ENCODE results near the gene UBE2Q1. TPM values are rescaled to one million over a fixed set of nuclear protein-coding genes. Genes with fewer than 3 reads are reported as not detected.

UBE2Q1 gene
- polyA plus RNA-seq, 3 donors, result 99.9 to 118 (median 116) TPM

- no peak for DNase-seq (ENCODE audit: extremely low read depth in 1 of 11, low read depth in 9 of 11, low spot score in 4 of 11)
Measured at GRCh38 chr1:154584267-154584994, 26.0 kb upstream of the UBE2Q1 start.

DNA sequence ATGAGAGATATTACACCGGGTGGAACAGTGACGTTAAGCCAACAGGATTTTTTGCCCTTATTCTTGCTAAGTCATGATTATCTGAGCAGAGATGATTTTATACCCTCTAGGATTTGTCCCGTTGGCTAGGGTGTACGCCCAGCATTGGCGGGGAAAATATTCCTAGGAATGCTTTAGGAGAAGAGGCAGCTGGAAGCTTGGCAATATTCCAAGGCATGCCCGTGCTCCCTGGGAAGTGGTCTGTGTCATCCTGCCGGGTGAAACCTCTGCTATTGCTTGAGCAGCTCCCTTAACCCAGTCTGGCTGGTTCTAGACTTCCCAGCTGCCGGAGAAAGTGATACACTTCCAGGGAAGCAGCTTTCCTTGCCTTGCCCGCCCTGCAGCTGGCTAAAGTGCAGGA, 25.3 kb upstream of the UBE2Q1 start:
- no peak for DNase-seq (ENCODE audit: extremely low read depth in 1 of 11, low read depth in 9 of 11, low spot score in 4 of 11)

DNA sequence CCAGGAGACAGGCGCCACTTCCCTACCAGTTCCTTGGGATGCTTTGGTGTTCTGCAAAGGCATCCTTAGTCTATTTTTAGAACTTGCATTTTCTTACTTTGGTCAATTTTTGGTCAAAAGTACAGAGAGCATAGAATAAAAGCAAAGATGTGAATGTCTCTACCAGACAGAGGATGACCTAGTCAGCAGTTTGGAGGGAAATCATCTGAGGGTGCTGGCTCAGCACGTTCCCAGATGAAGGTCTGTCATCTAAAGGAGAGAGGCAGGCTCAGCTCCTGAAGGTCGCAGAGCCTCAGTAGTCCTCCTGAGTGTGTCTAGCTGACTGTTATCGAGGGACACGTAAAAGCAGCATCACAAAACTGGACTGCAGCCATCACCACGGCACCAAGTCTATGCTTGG, 24.4 kb upstream of the UBE2Q1 start:
- DNase-seq (ENCODE audit: extremely low read depth in 1 of 11, low read depth in 9 of 11, low spot score in 4 of 11), result no peak

GRCh38 chr1:154581766-154582165, 23.3 kb upstream of the UBE2Q1 start:
- DNase-seq (ENCODE audit: extremely low read depth in 1 of 11, low read depth in 9 of 11, low spot score in 4 of 11), result no peak

- DNase-seq (ENCODE audit: extremely low read depth in 1 of 11, low read depth in 9 of 11, low spot score in 4 of 11), result no peak
Measured at GRCh38 chr1:154579374-154579773, 20.9 kb upstream of the UBE2Q1 start.

DNA sequence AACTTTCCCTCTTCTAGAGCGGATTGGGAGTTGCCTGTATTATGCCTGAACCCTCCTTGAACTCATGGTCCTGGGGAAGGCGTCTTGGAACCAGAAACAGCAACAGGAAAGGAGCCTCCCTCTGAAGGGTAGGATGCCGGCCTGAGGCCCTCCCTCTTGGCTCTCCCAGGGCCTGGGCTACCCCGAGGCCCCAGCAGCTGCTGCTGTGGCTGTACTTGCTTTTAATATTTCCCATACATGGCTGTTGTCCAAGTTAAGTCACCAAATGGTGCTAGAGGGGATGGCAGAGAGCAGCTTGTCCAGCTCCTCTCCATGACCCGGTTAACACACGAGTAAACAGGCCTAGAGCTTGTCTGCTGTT, 19.6 kb upstream of the UBE2Q1 start:
- no peak for DNase-seq (ENCODE audit: extremely low read depth in 1 of 11, low read depth in 9 of 11, low spot score in 4 of 11)

- no peak for DNase-seq (ENCODE audit: extremely low read depth in 1 of 11, low read depth in 9 of 11, low spot score in 4 of 11)
Measured at GRCh38 chr1:154577346-154578057, 19.0 kb upstream of the UBE2Q1 start.

DNA sequence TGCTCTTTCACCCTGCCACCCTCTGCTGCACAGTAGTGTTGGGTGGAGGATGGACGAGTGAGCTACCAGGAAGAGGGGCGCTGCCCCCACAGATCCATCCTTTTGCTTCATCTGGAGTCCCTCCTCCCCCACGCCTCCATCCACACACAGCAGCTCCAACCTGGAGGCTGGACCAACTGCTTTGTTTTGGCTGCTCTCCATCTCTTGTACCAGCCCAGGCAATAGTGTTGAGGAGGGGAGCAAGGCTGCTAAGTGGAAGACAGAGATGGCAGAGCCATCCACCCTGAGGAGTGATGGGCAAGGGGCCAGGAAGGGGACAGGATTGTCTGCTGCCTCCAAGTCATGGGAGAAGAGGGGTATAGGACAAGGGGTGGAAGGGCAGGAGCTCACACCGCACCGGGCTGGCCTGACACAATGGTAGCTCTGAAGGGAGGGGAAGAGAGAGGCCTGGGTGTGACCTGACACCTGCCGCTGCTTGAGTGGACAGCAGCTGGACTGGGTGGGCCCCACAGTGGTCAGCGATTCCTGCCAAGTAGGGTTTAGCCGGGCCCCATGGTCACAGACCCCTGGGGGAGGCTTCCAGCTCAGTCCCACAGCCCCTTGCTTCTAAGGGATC, 17.6 kb upstream of the UBE2Q1 start:
- DNase-seq (ENCODE audit: extremely low read depth in 1 of 11, low read depth in 9 of 11, low spot score in 4 of 11), result no peak

DNA sequence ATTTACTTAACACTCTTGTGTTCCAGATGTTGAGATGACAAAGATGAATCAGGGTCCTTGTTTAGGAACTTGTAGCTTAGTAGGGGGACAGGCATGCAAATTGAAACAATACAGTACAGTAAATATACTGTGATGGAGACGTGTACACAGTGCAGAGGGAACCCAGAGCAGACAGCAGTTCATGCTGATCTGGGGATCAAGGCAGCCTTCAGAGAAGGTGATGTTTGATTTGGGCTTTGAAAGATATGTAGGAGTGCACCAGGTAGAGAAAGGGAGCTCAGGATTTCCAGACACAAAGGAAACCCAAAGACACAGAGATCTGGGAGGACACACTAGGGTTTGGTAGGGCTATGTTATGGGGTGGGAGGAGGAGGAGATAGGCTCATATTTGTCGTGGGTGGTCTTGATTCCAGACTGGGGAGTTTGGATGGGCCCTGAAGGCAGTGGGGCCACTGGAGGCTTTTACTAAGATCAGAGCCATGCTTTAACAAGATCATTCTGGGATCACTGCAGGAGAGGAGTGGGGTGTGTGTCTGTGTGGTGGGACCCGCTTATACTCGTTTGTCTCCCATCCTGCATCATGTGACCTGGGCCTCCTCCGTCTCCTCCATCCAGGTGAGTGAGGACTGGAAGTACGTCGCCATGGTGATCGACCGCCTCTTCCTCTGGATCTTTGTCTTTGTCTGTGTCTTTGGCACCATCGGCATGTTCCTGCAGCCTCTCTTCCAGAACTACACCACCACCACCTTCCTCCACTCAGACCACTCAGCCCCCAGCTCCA, 16.9 kb upstream of the UBE2Q1 start:
- DNase-seq (ENCODE audit: extremely low read depth in 1 of 11, low read depth in 9 of 11, low spot score in 4 of 11), result no peak

- DNase-seq (ENCODE audit: extremely low read depth in 1 of 11, low read depth in 9 of 11, low spot score in 4 of 11), result no peak
Measured at GRCh38 chr1:154574716-154575115, 16.3 kb upstream of the UBE2Q1 start.

DNA sequence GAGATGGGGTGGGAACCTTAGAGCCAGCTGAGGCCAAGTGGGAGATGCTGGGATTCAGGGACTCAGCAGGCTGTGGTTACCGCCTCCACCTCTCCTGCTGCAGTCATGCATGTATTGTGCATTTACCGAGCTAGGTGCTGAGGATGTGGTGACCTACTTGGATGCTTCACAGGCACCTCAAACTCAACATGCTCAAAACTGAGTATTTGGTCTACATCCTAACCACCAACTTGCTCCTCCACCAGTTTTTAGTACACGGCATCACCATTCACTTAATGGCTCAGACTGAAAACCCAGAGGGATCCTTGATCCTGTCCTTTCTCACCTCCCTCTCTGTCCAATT, 14.7 kb upstream of the UBE2Q1 start:
- DNase-seq (ENCODE audit: extremely low read depth in 1 of 11, low read depth in 9 of 11, low spot score in 4 of 11), result no peak

GRCh38 chr1:154572468-154573167, 14.2 kb upstream of the UBE2Q1 start:
- DNase-seq (ENCODE audit: extremely low read depth in 1 of 11, low read depth in 9 of 11, low spot score in 4 of 11), result no peak

- no peak for DNase-seq (ENCODE audit: extremely low read depth in 1 of 11, low read depth in 9 of 11, low spot score in 4 of 11)
Measured at GRCh38 chr1:154571964-154572288, 13.5 kb upstream of the UBE2Q1 start.

DNA sequence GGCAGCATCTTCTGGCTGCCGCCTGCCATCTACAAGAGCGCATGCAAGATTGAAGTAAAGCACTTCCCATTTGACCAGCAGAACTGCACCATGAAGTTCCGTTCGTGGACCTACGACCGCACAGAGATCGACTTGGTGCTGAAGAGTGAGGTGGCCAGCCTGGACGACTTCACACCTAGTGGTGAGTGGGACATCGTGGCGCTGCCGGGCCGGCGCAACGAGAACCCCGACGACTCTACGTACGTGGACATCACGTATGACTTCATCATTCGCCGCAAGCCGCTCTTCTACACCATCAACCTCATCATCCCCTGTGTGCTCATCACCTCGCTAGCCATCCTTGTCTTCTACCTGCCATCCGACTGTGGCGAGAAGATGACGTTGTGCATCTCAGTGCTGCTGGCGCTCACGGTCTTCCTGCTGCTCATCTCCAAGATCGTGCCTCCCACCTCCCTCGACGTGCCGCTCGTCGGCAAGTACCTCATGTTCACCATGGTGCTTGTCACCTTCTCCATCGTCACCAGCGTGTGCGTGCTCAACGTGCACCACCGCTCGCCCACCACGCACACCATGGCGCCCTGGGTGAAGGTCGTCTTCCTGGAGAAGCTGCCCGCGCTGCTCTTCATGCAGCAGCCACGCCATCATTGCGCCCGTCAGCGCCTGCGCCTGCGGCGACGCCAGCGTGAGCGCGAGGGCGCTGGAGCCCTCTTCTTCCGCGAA, 12.9 kb upstream of the UBE2Q1 start:
- no peak for DNase-seq (ENCODE audit: extremely low read depth in 1 of 11, low read depth in 9 of 11, low spot score in 4 of 11)

- DNase-seq (ENCODE audit: extremely low read depth in 1 of 11, low read depth in 9 of 11, low spot score in 4 of 11), result no peak
Measured at GRCh38 chr1:154568157-154568815, 9.8 kb upstream of the UBE2Q1 start.

- DNase-seq (ENCODE audit: extremely low read depth in 1 of 11, low read depth in 9 of 11, low spot score in 4 of 11), result peak in 8 of 11 donors; percentile 51 to 77 (median 67)
Measured at GRCh38 chr1:154567386-154568156, 9.1 kb upstream of the UBE2Q1 start, which contains the start of gene CHRNB2. Gene CHRNB2, plus strand, starts transcription at chr1:154567778. Its CDS starts 267 bp downstream, at chr1:154568045.

DNA sequence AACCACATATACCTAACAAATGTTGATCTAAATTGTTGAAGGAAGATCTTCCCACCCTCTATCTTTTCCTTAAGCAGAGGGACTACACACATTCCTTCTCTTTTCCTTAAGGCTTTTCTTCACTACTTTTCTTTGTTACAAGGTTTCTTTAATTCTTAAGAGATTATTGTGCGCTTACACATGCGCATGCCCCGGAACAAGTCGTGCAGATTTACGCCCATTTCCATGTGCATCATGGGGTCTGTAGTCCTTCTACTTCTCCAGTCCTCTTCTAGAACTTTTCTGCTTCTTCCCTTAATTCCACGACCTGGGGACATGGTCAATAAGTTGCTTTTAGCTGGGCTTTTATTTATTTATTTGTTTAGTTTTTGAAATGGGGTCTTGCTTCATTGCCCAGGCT, 7.4 kb upstream of the UBE2Q1 start:
- DNase-seq (ENCODE audit: extremely low read depth in 1 of 11, low read depth in 9 of 11, low spot score in 4 of 11), result no peak
